Spleen (tissue), 7 donors: ENCODE results near the gene MRM1.

Experiments
- POLR2A ChIP-seq, 3 donors: fragments of 450-650 bp; IDR thresholded peaks; one replicate each; pipeline ENCODE4 v1.5.1; 2017; ENCODE audit warnings: antibody characterized with exemption in 3 of 3, mild to moderate bottlenecking in 1 of 3
- POLR2AphosphoS5 ChIP-seq, 3 donors: sonication (generic); formaldehyde crosslinking; IDR thresholded peaks; one replicate each; pipeline ENCODE4 v1.5.1; 2017; ENCODE audit warnings: antibody characterized with exemption in 3 of 3
- TF ChIP-seq, protein P1 (sequence below), 11 experiments: fragments of 200-600 bp in 7 of 11; fragments of 450-650 bp in 4 of 11; sonication (generic) in 4 of 11; IDR thresholded peaks in 8 of 11; conservative IDR thresholded peaks in 3 of 11; 1 replicate in 7 of 11; 2 replicates in 4 of 11; pipeline versions ENCODE4 v1.4.0 to v1.8.0; 2016 to 2021; ENCODE audit warnings: antibody characterized with exemption in 11 of 11, inconsistent platforms in 4 of 11, mild to moderate bottlenecking in 1 of 11
- donor health status: DM: no; HTN: no; CAD: no; lungs with moderate emphysema.
- donor health status: DM: no; HTN: no; CAD: no.
- donor health status: DM: no; HTN: no; CAD: no.

DNA sequence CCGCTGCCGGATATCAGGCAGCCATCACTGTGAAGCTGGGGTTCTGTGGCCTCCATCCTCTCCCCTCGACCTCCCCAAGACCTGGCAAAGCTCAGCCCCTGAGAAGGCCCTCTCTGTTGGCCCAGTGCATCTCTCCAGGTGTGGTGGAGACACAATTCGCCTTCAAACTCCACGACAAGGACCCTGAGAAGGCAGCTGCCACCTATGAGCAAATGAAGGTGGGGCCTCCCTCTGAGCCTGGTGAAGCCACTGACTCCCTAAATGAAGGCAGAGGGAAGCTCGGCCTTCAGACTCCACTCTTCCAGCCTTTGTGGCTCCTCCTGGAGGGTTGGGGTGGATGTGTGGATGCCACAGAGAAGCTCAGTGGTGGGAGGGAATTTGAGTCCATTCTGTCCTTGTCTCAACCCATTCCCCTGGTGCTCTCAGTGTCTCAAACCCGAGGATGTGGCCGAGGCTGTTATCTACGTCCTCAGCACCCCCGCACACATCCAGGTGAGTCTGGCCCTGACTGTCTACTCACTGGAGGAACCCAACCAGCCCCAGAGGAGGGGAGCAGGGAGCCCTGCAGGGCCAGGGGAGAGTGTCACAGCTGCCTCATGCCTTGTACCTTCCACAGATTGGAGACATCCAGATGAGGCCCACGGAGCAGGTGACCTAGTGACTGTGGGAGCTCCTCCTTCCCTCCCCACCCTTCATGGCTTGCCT is 1.7 kb upstream of the MRM1 start:
- TF ChIP-seq, protein P1, sequence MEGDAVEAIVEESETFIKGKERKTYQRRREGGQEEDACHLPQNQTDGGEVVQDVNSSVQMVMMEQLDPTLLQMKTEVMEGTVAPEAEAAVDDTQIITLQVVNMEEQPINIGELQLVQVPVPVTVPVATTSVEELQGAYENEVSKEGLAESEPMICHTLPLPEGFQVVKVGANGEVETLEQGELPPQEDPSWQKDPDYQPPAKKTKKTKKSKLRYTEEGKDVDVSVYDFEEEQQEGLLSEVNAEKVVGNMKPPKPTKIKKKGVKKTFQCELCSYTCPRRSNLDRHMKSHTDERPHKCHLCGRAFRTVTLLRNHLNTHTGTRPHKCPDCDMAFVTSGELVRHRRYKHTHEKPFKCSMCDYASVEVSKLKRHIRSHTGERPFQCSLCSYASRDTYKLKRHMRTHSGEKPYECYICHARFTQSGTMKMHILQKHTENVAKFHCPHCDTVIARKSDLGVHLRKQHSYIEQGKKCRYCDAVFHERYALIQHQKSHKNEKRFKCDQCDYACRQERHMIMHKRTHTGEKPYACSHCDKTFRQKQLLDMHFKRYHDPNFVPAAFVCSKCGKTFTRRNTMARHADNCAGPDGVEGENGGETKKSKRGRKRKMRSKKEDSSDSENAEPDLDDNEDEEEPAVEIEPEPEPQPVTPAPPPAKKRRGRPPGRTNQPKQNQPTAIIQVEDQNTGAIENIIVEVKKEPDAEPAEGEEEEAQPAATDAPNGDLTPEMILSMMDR (IDR thresholded peaks at IDR 0.05 in 8 of 11, conservative IDR thresholded peaks at IDR 0.05 in 3 of 11): no peak
- no peak for TF ChIP-seq POLR2A (IDR thresholded peaks at IDR 0.05)
- no peak for TF ChIP-seq POLR2AphosphoS5 (IDR thresholded peaks at IDR 0.05)
